Neuron (in vitro differentiated cells): ENCODE results near the gene MICAL3.

Source experiments
- H2AFZ ChIP-seq: one replicate; pipeline ENCODE4 v1.6.1; 2013; ENCODE audit warnings: low read depth, mild to moderate bottlenecking, inconsistent platforms, low read length, moderate library complexity
- H3K27me3 ChIP-seq: one replicate; pipeline ENCODE4 v1.6.1; 2013; ENCODE audit warnings: low read length; ENCODE audit not compliant: insufficient read depth
- H3K36me3 ChIP-seq: one replicate; pipeline ENCODE4 v1.6.1; 2013; ENCODE audit warnings: low read length; ENCODE audit not compliant: insufficient read depth
- H3K4me1 ChIP-seq: one replicate; pipeline ENCODE4 v1.6.1; 2013; ENCODE audit warnings: low read length; ENCODE audit not compliant: insufficient read depth
- H3K4me3 ChIP-seq: 2 replicates; pipeline ENCODE4 v1.5.1; 2013; ENCODE audit warnings: mild to moderate bottlenecking, low read length, moderate library complexity
- H3K9me3 ChIP-seq: one replicate; pipeline ENCODE4 v1.6.1; 2013; ENCODE audit warnings: low read length

The MICAL3 gene

GRCh38 chr22:17905445-17905844 is 118.9 kb downstream of the MICAL3 start:
- Histone ChIP-seq H3K4me1 (peaks cover 29% of the 10 kb centered on the region), H3K27me3 (no peaks in the 10 kb centered on the region), H3K36me3 (peaks cover 19% of the 10 kb centered on the region), H3K4me3 (no peak overlapping the region), H2AFZ (no peak overlapping the region), H3K9me3 (no peaks in the 10 kb centered on the region)

- peaks cover 16% of the 10 kb centered on the region for H3K4me1 ChIP-seq
- H3K27me3 ChIP-seq = no peaks in the 10 kb centered on the region
- H3K36me3 ChIP-seq = peaks cover 26% of the 10 kb centered on the region
Observed at GRCh38 chr22:17903564-17904295, 120.6 kb downstream of the MICAL3 start.

GRCh38 chr22:17902960-17903359 is 121.4 kb downstream of the MICAL3 start:
- H3K27me3 ChIP-seq = no peaks in the 10 kb centered on the region
- H3K9me3 ChIP-seq = no peaks in the 10 kb centered on the region
- H3K36me3 ChIP-seq = peaks cover 30% of the 10 kb centered on the region
- H3K4me3 ChIP-seq = no peak overlapping the region
- H3K4me1 ChIP-seq = peaks cover 16% of the 10 kb centered on the region
- no peak overlapping the region for H2AFZ ChIP-seq

More at GRCh38 chr22:17903564-17904295, 120.6 kb downstream of the MICAL3 start:
- Histone ChIP-seq H3K4me3 (no peak overlapping the region), H3K9me3 (no peaks in the 10 kb centered on the region), H2AFZ (no peak overlapping the region)

GRCh38 chr22:17898375-17898774 is 126.0 kb downstream of the MICAL3 start:
- peaks cover 3% of the 10 kb centered on the region for H3K4me1 ChIP-seq
- peaks cover 32% of the 10 kb centered on the region for H3K36me3 ChIP-seq
- no peaks in the 10 kb centered on the region for H3K9me3 ChIP-seq
- no peaks in the 10 kb centered on the region for H3K27me3 ChIP-seq
- H3K4me3 ChIP-seq = no peak overlapping the region
- H2AFZ ChIP-seq = no peak overlapping the region

DNA sequence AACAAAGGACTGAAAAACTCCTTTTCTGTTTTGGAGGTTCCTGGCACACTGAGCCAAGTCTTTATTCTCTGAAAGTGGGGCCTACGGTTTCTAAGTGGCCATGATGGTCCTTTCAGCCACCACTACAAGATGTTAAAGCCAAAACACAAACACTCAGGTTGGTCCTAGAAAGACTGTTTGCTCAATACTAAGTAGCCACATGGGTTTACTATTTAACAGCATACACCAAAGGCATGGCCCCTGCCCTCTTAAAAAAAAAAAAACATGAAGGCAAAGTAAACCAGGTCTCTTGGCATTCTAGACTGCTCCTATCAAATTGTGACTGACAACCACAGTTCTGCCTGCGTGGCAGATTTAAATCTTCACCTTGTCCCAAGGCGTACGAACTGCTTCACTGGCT is 126.5 kb downstream of the MICAL3 start:
- Histone ChIP-seq H2AFZ (no peak overlapping the region), H3K9me3 (no peaks in the 10 kb centered on the region), H3K4me1 (no peaks in the 10 kb centered on the region), H3K36me3 (peaks cover 38% of the 10 kb centered on the region), H3K27me3 (no peaks in the 10 kb centered on the region), H3K4me3 (no peak overlapping the region)

DNA sequence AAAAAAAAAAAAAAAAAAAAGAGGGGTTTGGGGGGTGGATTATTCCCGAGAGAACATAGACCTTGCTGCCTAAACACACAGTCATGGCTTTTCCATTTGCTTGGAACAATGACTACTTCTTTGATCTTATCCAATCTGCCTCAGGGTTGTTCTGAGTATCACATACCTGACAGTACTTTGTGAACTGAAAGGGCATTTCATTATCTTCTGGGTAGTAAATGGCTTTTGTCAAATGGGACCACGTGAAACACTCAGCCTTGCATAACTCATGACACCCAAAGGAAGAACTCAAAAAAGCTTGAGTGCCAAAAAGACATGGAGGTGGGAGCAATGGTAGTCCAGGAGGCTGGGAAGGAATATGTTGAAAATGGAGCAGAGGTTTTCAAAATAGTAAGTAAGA is 126.9 kb downstream of the MICAL3 start:
- Histone ChIP-seq H2AFZ (no peak overlapping the region), H3K4me3 (no peak overlapping the region), H3K4me1 (no peaks in the 10 kb centered on the region), H3K27me3 (no peaks in the 10 kb centered on the region), H3K36me3 (peaks cover 40% of the 10 kb centered on the region), H3K9me3 (no peaks in the 10 kb centered on the region)

GRCh38 chr22:17896586-17896985 is 127.8 kb downstream of the MICAL3 start:
- Histone ChIP-seq H3K27me3 (no peaks in the 10 kb centered on the region), H3K36me3 (peaks cover 36% of the 10 kb centered on the region), H3K9me3 (no peaks in the 10 kb centered on the region), H3K4me3 (no peak overlapping the region), H3K4me1 (no peaks in the 10 kb centered on the region), H2AFZ (no peak overlapping the region)

DNA sequence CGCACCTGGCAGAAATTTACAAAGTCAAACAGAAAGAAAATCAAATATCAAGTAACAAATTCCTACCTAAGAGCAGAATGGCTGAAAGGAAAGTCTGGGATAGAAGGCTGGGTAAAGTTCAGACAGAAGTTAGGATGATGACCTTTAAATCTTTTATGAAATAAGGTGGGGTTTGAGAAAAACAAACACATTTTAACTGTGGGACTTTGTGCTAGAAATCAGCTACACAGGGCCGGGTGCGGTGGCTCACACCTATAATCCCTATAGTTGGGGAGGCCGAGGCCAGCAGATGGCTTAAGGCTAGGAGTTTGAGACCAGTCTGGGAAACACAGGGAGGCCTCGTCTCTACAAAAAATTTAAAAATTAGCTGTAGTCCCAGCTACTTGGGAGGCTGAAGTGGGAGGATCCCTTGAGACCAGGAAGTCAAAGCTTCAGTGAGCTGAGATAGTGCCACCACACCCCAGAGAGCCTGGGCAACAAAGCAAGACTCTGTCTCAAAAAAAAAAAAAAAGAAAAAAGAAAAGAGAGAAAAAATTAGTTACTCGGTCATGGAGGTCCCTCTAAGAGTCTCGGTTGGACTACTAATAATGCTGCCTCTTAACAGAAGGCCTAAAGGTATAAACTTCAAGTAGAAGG is 130.3 kb downstream of the MICAL3 start:
- peaks cover 38% of the 10 kb centered on the region for H3K36me3 ChIP-seq
- no peak overlapping the region for H2AFZ ChIP-seq
- H3K4me3 ChIP-seq = no peak overlapping the region
- no peaks in the 10 kb centered on the region for H3K4me1 ChIP-seq
- H3K9me3 ChIP-seq = no peaks in the 10 kb centered on the region
- H3K27me3 ChIP-seq = no peaks in the 10 kb centered on the region

- no peaks in the 10 kb centered on the region for H3K9me3 ChIP-seq
- no peak overlapping the region for H3K4me3 ChIP-seq
- no peaks in the 10 kb centered on the region for H3K4me1 ChIP-seq
- no peak overlapping the region for H2AFZ ChIP-seq
- peaks cover 45% of the 10 kb centered on the region for H3K36me3 ChIP-seq
- no peaks in the 10 kb centered on the region for H3K27me3 ChIP-seq
Observed at GRCh38 chr22:17892376-17892775, 132.0 kb downstream of the MICAL3 start.

DNA sequence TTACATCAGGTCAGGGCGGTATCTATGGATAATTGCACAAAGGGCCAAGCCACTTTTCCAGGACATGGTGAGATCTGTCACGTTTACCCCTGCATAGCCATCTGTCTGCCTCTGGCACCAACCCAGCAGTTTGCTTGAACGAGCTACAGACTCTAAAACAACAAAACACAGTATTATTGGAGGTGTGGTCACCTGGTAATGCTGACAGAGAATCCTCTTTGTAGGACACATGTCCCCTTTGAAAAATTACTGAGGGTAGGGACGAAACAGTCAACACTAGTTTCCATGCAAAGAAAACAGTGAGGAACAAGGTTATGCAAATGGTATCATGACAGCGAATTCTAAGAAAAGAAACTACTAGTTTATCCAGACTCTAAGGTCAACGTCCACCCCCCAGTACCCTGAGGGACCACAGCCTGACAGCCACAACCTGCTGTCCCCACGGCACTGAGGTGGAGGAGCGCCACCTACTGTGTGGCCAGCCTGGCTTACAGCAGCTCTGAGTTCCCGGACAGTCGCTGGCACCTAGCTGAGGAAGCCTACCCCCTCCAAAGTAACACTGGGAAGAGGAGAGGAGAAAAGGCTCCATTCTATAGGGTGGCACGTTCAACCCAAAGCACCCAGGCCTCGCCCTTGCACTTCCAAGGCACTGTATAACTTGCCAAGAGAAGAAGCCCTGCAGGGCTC is 132.7 kb downstream of the MICAL3 start:
- H3K27me3 ChIP-seq = no peaks in the 10 kb centered on the region
- H3K9me3 ChIP-seq = no peaks in the 10 kb centered on the region
- H3K4me3 ChIP-seq = no peak overlapping the region
- H2AFZ ChIP-seq = no peak overlapping the region
- H3K36me3 ChIP-seq = peaks cover 49% of the 10 kb centered on the region
- H3K4me1 ChIP-seq = no peaks in the 10 kb centered on the region

GRCh38 chr22:17890892-17891291 is 133.5 kb downstream of the MICAL3 start:
- Histone ChIP-seq H3K4me3 (no peak overlapping the region), H3K36me3 (peaks cover 52% of the 10 kb centered on the region), H3K9me3 (no peaks in the 10 kb centered on the region), H2AFZ (no peak overlapping the region), H3K4me1 (no peaks in the 10 kb centered on the region), H3K27me3 (no peaks in the 10 kb centered on the region)

DNA sequence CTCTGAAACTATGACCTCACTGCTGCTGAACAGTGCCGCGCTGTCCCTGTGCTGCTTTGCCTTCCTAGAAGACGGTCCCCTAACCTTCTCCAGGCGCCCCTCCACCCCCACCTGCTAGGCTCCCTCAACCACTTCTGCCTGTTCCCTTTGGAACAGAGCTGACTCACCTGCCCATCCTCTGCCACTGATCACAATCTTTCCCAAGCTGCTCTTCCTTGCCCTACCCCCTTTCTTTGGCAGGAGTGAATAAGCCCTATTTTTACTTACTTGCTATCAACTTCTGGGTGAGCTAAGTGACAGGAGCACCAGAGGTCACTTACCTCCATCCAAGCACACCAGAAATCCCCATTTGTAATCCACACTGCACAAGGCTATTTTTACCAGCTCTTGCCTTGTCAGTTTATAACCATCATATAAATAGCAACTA is 134.1 kb downstream of the MICAL3 start:
- Histone ChIP-seq H3K4me3 (no peak overlapping the region), H3K27me3 (no peaks in the 10 kb centered on the region), H3K4me1 (no peaks in the 10 kb centered on the region), H2AFZ (no peak overlapping the region), H3K36me3 (peaks cover 54% of the 10 kb centered on the region), H3K9me3 (no peaks in the 10 kb centered on the region)

DNA sequence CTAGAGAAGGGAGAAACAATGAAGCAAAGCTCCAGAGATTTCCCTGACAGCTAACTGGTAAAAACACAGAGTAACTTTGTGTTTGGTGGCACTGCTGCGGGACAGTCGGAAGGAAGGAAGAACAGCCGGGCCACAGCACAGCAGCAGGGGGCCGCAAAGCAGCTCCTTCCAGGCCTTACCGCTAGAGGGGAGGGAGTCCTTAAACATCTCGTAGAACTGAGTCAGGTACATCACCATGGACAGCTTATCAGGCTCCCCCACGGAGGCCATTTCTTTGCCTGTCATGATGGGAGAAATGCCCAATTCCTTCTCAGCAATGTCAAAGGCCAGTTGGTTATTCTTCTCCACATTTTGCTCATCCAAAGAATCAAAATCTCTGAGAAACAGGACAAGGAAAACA is 135.5 kb downstream of the MICAL3 start:
- H3K4me3 ChIP-seq = no peak overlapping the region
- H3K36me3 ChIP-seq = peaks cover 47% of the 10 kb centered on the region
- H3K9me3 ChIP-seq = no peaks in the 10 kb centered on the region
- H3K27me3 ChIP-seq = no peaks in the 10 kb centered on the region
- H3K4me1 ChIP-seq = no peaks in the 10 kb centered on the region
- no peak overlapping the region for H2AFZ ChIP-seq
